ENCODE data around the gene ZBTB2.
A peak's percentile ranks its signal among the peaks of the same experiment; 100 is the strongest.
"Not testable (repeated sequence)": the region's sequence is repeated elsewhere in the genome, so short reads cannot be mapped to it uniquely, and the experiment has no call there.

The ZBTB2 gene

GRCh38 chr6:151338651-151339200 lies 52.6 kb downstream of the ZBTB2 start:
- no peak for DNase-seq (ENCODE audit: low read depth in 1 of 2, low spot score in 1 of 2)

GRCh38 chr6:151335930-151336329 lies 55.4 kb downstream of the ZBTB2 start:
- DNase-seq (ENCODE audit: low read depth in 1 of 2, low spot score in 1 of 2), result no peak

GRCh38 chr6:151330130-151330696 lies 61.1 kb downstream of the ZBTB2 start:
- DNase-seq (ENCODE audit: low read depth in 1 of 2, low spot score in 1 of 2), result no peak

- no peak for DNase-seq (ENCODE audit: low read depth in 1 of 2, low spot score in 1 of 2)
These were observed 64.3 kb downstream of the ZBTB2 start for GRCh38 chr6:151327101-151327500.

GRCh38 chr6:151326116-151326825 lies 65.1 kb downstream of the ZBTB2 start:
- no peak for DNase-seq (ENCODE audit: low read depth in 1 of 2, low spot score in 1 of 2)

- no peak for DNase-seq (ENCODE audit: low read depth in 1 of 2, low spot score in 1 of 2)
These were observed 66.0 kb downstream of the ZBTB2 start for GRCh38 chr6:151325075-151326050.

GRCh38 chr6:151324488-151324825 lies 66.9 kb downstream of the ZBTB2 start:
- DNase-seq (ENCODE audit: low read depth in 1 of 2, low spot score in 1 of 2), result no peak

- peak; percentile 34 to 58 for DNase-seq (ENCODE audit: low read depth in 1 of 2, low spot score in 1 of 2)
These were observed 67.4 kb downstream of the ZBTB2 start for GRCh38 chr6:151323791-151324487.

GRCh38 chr6:151322570-151322969 lies 68.8 kb downstream of the ZBTB2 start:
- no peak for DNase-seq (ENCODE audit: low read depth in 1 of 2, low spot score in 1 of 2)

- DNase-seq (ENCODE audit: low read depth in 1 of 2, low spot score in 1 of 2), result no peak
These were observed 69.9 kb downstream of the ZBTB2 start for GRCh38 chr6:151321438-151321837.

GRCh38 chr6:151320140-151320539 lies 71.2 kb downstream of the ZBTB2 start:
- no peak for DNase-seq (ENCODE audit: low read depth in 1 of 2, low spot score in 1 of 2)

GRCh38 chr6:151317995-151318365 lies 73.4 kb downstream of the ZBTB2 start:
- no peak for DNase-seq (ENCODE audit: low read depth in 1 of 2, low spot score in 1 of 2)

- no peak for DNase-seq (ENCODE audit: low read depth in 1 of 2, low spot score in 1 of 2)
These were observed 74.0 kb downstream of the ZBTB2 start for GRCh38 chr6:151317103-151317994.

- DNase-seq (ENCODE audit: low read depth in 1 of 2, low spot score in 1 of 2), result not testable (repeated sequence)
These were observed 75.7 kb downstream of the ZBTB2 start for GRCh38 chr6:151315661-151316060.

Measured in stimulated activated CD4-positive, alpha-beta T cell treated with anti-CD3 and anti-CD28 coated beads, Interleukin-15, amount 100 ng/mL, for 1 hour (primary cell).